GM04504 (cell line): Measurements from ENCODE around the gene BAIAP2.

Experiments
- DNase-seq: peaks from one replicate; pipeline ENCODE4 v3.0.0-alpha.2; 2012; ENCODE audit warnings: low read depth

BAIAP2 gene

DNA sequence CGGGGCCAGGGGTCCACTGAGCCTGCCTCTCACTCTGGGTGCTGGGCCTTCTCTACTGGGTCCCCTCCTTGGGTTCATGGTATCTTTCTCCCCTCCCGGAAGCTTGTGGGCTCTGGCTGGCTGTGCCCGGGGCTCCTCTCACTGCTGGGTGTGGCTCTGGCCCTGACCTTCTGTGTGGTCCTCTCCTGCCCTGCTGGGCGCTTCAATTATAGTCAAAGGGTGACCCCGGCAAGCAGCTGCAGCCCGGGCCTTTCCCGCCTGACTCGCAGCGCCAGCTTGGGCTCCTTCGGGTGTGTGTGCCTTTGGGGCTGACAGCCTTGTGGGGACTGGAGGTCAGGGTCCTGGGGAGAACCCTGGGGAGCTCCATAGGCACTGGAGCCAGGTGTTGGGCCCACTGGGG lies 76.1 kb downstream of the BAIAP2 start:
- DNase-seq, result no peak

DNA sequence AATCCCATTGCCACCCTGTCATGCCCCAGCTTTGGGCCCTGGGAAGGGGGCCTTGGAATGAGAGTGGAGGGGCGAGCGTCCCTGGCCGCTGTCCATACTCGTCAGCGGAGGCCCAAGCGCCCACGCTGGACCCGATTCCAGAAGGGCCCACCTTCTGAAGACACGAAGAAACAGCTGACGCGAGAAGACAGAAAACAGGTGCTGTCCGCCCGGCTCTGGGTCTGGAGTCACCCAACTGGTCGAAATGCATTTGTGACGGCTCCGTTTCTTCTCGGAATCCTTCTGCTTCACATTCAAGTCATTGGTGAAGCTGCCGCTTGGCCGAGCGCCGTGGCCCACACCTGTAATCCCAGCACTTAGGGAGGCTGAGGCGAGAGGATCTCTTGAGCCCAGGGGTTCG lies 77.5 kb downstream of the BAIAP2 start:
- no peak for DNase-seq

DNA sequence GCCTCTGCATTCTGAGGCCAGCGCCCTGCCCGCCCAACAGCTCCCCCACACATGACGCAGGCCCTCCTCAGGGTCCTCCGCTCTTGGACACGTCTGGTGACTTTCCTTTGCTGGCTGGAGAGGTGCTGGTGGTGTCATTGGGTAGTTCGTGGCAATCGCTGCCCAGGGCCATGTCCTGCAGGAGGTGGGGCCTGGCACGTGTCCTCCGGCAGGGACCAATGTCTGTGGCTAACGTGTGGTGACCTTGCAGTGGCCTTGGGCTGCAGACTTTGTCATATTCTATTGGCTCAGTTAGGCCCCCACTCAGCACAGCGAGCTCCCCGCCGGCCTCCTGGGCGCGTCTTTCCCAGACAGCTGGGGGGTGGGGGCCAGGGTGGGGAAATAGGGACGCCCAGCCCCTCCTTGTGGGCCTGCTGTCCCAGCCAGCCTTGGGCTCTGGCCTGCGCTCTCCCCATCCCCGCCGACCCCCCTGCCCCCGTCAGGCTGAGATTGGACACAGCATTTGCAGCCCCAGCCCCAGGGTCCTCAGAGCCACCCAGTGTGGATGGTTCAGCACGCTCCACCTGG lies 78.3 kb downstream of the BAIAP2 start:
- no peak for DNase-seq

DNA sequence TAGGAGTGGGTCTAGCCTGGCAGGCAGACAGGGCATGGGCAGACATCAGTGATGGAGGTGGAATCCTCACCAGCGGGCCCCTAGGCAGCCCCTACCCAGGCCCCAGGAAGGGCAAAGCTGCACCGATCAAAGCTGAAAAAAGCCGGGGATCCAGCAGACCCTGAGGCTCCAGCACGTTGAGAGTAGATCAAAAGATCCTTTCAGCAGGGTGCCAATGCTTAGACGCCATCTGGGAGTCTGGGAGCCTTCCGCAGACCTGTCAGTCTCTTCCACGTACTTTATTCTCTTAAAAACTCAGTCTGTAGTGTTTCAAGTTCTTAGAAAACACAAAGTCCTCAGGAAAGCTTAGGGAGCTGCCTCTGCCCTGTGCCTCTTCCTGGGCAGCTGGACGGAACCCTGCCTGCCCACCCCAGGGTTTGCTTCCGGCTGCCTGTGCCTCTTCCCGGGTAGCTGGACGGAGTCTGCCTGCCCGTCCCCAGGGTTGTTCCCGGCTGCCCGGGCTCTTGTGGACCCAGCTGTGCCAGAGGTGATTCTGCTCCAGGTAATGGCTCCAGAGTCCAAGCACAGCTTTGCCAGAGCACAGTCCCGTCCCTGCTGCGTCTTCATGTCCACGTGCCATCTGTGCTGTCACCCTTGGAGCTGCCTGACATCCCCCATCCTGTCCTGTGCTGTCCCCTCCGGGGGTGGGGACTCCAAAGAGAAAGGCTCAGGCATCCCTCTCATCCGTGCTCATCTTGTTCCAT lies 79.6 kb downstream of the BAIAP2 start:
- no peak for DNase-seq

DNA sequence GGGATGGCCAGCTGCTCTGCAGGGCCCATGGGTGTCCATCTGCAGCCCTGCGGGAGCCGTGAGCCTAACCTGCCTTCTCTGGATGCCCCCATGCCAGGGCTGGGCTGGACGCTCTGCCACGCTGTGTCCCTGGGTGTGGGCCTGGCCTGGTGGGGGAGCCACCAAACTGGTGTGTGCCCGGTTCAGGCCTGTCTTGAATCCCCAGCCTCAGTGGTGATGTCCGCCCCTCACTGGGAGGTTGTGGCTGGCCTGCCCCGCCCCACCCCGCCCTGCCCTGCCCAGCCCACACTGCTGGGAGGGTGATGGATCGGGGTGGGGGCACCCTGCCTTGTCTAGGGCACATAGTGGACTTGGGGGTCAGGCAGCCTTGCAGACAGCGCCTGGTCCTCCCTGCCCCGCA lies 80.3 kb downstream of the BAIAP2 start:
- no peak for DNase-seq

DNA sequence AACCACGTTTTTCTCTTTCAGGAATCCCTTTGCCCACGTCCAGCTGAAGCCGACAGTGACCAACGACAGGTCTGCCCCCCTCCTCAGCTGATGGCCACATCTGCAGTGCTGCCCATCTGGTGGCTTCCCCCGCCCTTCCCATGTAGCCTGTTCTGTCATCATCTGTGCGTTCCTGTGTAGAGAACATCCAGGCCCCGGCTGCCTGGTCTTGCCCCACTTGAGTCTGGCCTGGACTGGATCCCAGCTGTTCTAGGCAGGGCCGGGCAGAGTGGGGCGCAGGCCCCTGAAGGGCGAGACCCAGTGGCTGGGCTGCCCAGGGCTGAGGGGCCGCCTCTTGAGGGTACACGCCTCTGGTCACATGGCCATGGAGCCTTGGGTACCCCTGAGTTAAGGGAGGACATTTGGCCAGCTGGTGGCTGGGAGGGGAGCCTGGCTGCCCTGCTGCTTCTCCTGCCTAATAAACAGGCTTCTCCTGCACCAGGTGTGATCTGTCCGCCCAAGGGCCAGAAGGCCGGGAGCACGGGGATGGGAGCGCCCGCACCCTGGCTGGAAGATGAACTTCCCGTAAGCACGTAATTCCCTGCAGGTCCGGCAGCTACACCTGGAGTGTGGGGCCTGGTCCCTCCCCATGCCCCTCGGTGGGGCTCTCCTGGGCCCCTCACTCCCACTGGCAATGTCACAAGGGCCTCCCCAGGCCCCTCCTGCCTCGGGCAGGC lies 81.0 kb downstream of the BAIAP2 start:
- no peak for DNase-seq

DNA sequence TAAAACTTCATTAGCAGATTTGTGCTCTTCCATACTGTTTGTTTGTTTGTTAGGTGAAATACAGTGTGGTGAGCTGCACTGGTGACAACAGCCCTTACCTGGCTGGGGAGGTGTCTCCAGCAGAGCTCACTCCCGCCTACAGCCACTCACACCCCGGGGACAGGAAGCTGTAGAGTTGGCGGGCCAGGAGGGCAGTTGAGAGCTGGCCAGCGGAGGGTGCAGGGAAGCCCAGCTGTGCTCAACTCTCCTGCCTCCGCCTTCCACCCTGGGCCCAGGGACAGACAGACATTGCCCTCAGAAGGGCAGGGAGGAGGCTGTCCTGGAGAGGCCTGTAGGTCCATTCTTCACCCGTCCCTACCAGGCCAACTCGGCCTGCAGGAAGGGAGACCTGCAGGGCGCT lies 81.8 kb downstream of the BAIAP2 start:
- DNase-seq, result no peak

DNA sequence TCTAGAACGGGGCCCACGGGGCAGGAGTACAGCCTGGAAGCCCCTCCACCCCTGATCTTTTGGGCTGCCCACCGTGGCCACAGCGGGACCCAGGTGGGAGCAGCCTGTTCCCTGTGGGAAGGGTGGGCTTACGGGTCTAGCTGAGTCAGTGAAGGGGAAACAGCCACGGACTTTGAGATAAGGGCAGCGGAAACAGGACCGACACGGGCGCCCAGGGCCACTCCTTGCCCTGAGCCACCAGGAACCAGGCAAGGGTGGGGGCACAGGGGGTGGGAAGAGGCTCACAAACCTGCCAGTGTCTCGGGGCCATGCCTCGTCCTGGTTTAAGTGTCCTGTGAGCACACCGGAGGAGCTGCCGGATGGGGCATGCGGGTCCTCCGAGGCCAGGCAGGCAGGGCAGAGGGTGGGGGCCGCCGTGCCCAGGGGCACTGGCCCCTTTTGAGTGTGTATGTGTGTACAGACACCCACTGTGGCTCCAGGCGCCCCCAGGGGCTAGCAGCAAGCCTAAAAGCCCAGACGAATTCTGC lies 82.8 kb downstream of the BAIAP2 start:
- no peak for DNase-seq

DNA sequence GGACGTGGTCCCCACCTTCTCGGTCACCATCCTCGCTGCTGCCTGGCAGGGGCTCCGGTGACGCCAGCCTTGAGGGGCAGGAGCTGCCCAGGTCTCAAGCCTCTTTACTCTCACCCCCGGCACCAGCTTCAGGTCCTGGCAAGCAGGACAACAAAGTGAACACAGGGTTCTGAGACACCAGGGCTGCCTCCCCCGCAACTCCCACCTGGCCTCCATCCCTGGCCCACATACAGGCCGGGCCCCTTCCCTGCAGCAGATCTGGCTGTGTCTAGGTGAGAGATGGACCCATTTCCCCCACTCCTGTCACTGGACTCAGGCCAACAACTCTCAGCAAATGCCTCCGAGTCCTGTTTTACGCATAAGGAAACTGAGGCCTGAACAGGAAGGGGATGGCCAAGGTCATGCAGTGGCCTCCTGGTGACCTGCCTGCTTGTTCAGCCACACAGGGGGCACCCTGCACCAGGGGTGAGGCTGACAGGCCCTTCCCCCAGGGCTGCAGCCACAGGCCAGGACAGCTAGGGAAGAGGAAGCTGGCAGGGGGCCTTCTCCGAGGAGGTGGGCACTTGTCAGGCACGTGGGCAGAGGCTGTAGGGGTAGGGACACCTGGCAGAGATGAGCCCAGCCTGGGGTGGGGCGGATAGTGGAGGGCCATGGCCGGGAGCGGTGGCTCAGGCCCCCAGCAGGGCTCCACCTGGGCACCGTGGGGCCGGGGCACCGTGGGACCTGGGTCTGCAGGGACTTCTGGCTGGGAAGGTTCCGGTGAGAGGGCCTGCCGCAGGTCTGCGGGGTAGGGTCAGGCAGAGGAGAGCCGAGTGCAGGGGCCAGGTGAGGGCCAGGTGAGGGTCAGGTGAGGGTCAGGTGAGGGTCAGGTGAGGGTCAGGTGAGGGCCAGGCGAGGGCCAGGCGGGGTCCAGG lies 83.6 kb downstream of the BAIAP2 start:
- DNase-seq, result no peak

DNA sequence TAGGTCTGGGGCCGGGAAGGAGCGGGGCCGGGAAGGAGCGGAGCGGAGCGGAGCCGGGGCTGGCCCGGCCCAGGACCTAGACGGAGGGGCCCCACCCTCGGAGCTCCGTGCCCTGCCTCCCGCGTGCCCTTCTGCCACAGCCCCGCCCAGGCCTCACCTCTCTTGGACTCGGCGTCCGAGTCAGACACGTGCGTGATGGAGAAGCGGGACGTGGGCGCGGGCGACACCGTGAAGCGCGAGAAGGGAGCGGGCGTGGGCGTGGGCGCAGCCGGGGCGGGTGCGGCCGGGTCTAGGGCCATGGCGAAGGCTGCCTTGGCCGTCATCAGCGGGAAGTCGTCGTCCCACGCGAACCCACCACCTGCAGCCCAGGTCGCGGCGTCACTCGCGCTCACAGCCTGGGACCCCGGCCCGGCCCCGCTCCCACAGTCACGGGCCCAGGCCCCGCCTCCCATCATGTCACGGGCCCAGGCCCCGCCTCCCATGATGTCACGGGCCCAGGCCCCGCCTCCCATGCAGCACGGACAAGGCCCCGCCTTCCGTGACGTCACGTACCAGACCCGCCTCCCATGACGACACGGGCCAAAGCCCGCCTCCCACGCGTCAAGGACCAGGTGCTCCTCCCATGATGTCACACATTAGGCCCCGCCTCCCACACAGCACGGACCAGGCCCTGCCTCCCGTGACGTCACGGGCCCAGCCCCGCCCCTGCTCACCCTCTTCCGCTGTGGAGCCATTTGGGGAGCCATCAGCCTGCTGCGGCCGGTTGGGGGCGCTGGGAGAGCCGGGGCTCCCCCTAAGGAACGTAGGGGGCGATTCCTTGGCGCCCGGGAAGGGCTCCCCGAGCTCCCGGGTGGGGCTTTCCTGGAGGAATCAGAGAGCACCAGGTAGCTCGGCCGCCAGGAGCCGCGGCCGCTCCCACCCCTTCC lies 84.5 kb downstream of the BAIAP2 start:
- DNase-seq, result peak; percentile 58

DNA sequence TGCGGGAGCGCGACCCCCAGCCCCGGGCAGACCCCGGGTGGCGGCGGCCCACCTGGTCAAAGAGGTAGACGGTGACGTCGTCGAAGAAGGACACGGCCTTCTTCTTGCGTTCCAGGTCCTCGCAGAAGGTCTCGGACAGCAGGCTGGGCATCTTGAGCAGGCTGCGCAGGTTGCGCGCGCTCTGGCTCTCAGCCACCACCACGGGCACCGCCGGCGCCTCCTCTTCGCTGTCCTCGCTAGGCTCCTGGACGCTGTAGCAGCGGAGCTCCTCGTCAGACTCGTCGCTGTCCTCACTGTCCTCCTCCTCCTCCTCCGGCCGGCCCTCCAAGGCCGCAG lies 85.2 kb downstream of the BAIAP2 start:
- no peak for DNase-seq

DNA sequence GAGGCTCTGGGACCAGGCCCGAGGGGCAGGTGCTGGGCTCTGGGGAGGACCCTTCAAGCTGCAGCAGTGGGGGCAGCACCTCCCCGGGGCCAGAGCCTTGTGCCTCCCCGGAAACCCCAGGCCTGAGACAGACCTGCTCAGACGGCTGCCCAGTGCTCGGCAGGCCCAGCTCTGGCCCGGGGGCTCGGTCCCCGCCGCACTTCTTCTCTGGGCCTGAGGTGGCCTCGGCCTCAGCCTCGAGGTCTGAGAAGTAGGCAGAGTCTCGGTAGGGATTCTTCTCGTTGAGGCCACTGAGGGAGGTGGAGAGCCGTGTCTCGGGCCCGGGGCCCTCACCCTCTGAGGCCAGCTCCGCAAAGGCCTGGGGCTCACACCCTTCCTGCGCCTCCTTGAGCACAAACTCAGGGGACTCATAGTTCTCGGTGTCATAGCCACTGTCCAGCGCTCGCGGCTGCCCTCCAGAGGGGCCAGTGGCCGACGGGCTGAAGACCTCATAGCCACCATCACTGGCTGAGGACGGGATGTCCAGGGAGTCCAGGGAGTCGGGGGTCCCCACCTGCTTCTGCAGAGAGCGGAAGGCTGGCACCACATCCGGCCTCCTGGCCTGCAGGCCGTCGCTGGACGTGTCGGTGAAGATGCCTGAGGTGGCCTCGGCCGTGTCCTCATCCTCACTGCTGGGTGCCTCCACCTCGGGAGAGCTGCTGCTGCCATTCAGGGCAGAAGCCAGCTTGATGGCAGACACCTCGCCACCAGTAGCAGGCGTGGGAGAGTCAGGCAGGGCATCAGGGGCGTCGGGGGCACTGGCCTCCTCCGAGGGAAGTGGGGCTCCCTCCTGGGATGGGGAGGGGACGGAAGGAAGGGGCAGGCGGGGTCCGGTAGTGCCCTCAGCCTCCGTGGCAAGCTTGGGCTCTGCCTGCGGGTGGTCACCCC lies 86.0 kb downstream of the BAIAP2 start:
- DNase-seq, result no peak

DNA sequence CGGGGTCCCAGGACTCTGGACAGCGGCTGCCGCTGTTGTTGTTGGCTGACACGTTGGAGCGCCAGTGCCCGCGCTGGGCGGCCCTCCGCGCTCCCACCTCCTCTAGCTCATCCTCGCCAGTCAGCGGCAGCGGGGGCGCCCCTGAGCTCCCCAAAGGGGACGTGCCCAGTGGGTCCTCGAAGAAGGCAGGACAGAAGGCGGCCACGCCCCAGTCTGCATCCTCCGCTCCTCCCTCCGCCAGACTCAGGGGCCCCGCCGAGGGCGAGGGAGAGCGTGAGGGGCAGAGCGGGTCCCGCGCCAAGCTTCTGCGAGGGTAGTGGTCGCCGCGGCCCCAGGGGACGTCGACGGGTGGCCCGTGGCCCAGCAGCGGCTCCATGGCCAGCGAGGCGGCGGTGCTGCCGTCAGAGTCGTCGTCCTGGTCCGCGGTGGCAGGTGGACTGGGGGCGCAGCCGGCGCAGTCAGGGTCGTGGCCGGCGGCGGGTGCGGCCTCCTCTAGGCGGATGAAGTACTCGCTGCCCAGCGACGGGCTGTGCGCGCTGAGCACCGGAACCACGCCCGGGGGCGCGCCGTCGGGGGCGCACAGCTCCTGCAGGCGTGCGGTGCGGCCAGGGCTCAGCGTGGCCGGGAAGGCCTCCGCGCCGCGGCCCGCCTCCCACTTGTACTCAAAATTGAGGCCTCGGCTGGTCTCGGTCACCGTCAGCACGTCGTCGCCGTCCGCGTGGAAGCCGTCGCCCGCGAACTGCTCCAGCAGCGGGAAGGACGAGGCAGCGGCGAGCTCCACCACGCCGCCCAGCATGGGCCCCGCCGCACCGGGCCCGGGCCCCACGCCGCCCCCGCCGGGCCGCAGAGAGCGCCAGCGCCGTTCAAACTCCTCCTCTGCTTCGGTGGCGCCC lies 87.1 kb downstream of the BAIAP2 start:
- no peak for DNase-seq

DNA sequence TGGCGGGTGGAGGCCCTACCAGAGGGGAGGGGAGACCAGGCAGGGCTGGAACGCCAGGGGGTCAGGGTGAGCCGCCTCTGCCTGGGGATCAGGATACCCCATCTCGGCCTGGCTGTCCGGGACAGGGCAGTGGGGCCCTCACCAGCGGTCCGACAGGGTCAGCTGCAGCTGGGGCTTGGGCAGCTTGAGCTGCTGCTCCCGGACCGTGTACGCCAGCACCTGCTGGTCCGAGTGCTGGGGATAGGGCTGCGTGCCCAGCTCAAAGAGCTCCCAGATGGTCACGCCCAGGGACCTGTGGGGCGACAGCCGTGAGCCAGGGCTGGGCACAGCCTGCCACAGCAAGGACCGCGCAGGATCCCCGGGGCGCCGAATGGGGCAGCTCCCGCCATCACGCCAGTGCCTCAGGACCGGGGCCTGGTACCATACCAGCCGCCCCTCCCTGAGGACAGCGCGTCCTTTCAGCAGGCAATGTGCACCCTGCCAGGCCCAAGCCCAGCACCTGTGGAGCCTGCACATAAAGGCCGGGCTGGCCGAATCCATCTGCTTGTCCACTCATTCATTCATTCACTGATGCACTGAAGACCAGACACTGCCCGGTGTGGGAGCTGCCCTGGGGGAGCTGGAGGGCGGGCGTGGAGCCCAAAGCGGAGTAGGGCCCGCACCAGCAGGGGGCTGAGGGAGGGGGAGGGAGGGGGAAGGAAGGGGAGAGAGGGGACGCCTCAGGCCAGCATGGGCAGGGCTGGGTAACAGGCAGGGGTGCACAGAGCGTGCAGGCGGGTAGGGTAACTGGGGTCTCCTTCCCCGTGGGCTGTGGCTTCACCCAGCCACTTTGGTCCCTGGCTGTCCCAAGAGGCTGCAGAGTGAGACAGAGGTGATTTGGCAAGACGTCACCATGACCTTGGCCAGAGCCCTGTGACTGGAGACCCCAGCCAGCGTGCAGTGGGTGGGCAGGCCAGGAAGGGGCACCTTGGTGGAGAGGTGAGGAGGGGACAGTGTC lies 88.4 kb downstream of the BAIAP2 start:
- no peak for DNase-seq

DNA sequence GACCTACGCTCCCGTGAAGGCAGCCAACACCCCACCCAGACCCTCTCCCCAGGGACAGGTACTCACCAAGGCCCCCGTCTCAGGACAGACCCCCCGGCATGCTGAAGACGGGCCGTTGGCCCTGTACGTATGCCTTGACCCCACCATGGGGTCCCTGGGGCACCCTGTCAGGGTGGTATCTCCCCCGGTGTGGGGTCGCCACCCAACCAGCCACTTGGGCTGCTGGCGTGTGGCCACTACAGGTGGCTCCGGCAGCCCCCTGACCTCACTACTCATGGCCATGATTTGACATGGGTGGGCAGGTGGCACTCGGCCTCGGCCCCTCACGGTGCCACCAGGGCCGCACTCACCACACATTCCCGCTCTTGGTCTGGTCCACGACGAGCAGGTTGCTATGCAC lies 89.4 kb downstream of the BAIAP2 start:
- no peak for DNase-seq

DNA sequence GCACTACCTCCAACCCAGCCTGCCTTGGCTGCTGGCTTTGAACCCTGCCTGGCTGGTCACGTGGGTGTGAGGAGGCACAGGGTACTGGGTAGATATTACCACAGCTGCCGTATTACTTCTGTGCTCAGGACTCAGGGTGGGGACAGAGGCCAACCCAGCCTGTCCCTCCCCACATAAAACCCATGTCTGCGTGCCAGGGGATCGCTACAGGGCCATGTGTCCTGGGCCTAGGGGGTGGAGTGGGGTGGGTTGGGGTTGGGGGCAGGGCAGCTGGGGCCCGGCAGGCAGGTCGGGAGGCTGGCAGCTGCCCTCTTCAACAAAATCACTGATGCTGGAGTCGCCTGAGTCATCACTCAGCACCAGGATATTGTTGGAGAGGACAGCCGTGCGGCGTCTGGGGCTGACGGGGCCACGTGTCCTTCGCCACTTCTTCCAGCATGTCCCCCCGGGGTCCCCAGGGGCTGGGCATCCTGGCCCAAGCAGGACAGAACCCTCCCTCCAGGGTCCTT lies 90.7 kb downstream of the BAIAP2 start:
- no peak for DNase-seq

DNA sequence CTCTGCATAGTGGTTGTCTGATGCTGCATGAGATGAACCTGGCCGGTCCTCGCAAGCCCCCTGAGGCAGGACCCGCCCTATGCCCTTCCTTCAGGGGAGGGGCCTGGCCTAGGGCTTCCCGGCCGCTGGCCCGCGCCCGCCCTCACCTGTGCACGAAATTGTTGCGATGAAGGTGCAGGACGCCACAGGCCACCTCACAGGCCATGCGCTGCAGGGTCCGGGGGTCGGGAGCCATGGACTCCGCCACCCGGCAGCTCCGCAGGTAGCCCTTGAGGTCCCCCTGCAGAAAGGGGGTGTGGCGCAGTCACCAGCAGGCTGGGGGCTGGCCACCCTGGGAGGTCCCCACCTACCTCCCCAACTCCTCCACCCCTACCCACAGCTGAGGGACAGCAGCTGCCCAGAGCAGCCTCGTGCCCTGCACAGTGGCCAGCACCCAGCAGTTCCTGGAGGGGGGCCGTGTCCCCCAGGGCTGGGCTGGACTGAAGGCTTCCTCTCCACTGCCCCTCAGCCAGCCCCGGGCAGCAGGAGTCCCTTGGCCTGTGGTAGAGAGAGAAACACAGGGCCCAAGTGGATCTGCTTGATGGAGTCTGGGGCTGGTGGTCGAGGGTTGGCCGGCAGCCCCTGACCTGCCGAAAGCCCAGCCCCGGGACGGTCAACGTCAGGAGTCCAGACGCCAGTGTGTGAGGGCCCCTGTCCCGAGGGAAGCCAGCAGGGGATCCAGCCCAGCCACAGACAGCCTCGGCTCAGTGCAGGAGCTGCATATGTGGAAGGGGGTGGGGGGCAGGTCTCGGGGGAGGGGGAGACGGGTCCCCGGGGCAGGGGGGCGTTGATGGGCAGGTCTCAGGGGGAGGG lies 91.6 kb downstream of the BAIAP2 start:
- no peak for DNase-seq
